ENCODE data around the gene NDUFC2. TPM values are rescaled to one million over a fixed set of nuclear protein-coding genes. Genes with fewer than 3 reads are reported as not detected.

Gene NDUFC2
- total and polyA plus RNA-seq, 2 of the 13 experiments (the other 11 are each of a cell fraction or from before 2014, with no cell fraction given), result 256 to 363 TPM

DNA sequence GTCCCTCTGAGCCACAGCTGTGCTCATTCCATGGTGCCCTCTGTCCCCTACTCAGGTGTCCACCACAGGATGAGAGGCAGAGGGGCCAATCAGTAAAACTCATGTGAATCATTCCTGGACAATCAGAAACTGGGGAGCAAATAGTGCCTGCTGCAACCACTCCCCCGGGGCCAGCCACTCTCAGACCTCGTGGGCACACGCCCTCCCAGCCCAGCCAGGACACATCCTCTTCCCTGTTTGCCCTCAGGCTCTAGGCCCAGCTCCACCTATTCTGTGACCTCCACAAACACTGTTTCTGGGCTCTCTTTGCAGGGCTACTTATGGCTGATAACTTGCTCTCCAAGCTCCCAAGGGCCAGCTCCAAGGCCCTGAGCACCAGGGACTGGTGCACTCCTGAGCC, 42.6 kb downstream of the NDUFC2 start (continued):
- TF ChIP-seq, protein P1, sequence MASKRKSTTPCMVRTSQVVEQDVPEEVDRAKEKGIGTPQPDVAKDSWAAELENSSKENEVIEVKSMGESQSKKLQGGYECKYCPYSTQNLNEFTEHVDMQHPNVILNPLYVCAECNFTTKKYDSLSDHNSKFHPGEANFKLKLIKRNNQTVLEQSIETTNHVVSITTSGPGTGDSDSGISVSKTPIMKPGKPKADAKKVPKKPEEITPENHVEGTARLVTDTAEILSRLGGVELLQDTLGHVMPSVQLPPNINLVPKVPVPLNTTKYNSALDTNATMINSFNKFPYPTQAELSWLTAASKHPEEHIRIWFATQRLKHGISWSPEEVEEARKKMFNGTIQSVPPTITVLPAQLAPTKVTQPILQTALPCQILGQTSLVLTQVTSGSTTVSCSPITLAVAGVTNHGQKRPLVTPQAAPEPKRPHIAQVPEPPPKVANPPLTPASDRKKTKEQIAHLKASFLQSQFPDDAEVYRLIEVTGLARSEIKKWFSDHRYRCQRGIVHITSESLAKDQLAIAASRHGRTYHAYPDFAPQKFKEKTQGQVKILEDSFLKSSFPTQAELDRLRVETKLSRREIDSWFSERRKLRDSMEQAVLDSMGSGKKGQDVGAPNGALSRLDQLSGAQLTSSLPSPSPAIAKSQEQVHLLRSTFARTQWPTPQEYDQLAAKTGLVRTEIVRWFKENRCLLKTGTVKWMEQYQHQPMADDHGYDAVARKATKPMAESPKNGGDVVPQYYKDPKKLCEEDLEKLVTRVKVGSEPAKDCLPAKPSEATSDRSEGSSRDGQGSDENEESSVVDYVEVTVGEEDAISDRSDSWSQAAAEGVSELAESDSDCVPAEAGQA (IDR thresholded peaks at IDR 0.05; ENCODE audit: low read depth), result no peak
- TF ChIP-seq, protein P1 (CRISPR knock-in tag; IDR thresholded peaks at IDR 0.05; ENCODE audit: borderline replicate concordance), result no peak
- TF ChIP-seq, protein P2, sequence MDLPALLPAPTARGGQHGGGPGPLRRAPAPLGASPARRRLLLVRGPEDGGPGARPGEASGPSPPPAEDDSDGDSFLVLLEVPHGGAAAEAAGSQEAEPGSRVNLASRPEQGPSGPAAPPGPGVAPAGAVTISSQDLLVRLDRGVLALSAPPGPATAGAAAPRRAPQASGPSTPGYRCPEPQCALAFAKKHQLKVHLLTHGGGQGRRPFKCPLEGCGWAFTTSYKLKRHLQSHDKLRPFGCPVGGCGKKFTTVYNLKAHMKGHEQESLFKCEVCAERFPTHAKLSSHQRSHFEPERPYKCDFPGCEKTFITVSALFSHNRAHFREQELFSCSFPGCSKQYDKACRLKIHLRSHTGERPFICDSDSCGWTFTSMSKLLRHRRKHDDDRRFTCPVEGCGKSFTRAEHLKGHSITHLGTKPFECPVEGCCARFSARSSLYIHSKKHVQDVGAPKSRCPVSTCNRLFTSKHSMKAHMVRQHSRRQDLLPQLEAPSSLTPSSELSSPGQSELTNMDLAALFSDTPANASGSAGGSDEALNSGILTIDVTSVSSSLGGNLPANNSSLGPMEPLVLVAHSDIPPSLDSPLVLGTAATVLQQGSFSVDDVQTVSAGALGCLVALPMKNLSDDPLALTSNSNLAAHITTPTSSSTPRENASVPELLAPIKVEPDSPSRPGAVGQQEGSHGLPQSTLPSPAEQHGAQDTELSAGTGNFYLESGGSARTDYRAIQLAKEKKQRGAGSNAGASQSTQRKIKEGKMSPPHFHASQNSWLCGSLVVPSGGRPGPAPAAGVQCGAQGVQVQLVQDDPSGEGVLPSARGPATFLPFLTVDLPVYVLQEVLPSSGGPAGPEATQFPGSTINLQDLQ (CRISPR knock-in tag; IDR thresholded peaks at IDR 0.05), result no peak
- no peak for TF ChIP-seq IKZF4 (CRISPR knock-in tag; IDR thresholded peaks at IDR 0.05; ENCODE audit: borderline replicate concordance, low read depth, not compliant biosample characterization)
- TF ChIP-seq ZKSCAN5 (CRISPR knock-in tag; IDR thresholded peaks at IDR 0.05), result no peak
- no peak for TF ChIP-seq FOXM1 (CRISPR knock-in tag; IDR thresholded peaks at IDR 0.05)
- TF ChIP-seq ZNF781 (CRISPR knock-in tag; IDR thresholded peaks at IDR 0.05; ENCODE audit: borderline replicate concordance, not compliant biosample characterization), result no peak
- no peak for TF ChIP-seq GFI1 (CRISPR knock-in tag; IDR thresholded peaks at IDR 0.05; ENCODE audit: borderline replicate concordance)
- TF ChIP-seq YEATS2 (CRISPR knock-in tag; IDR thresholded peaks at IDR 0.05; ENCODE audit: borderline replicate concordance), result no peak
- TF ChIP-seq KDM2A (CRISPR knock-in tag; IDR thresholded peaks at IDR 0.05; ENCODE audit: borderline replicate concordance, low read depth), result no peak
- TF ChIP-seq MAF1 (CRISPR knock-in tag; IDR thresholded peaks at IDR 0.05; ENCODE audit: borderline replicate concordance), result no peak
- no peak for TF ChIP-seq PITX1 (CRISPR knock-in tag; IDR thresholded peaks at IDR 0.05)
- TF ChIP-seq TMF1 (CRISPR knock-in tag; IDR thresholded peaks at IDR 0.05; ENCODE audit: low read depth), result no peak
- no peak for TF ChIP-seq ZNF205 (CRISPR knock-in tag; IDR thresholded peaks at IDR 0.05)
- TF ChIP-seq ZC3H4 (CRISPR knock-in tag; IDR thresholded peaks at IDR 0.05; ENCODE audit: borderline replicate concordance), result no peak
- no peak for TF ChIP-seq ZFP82 (CRISPR knock-in tag; IDR thresholded peaks at IDR 0.05; ENCODE audit: borderline replicate concordance)
- no peak for TF ChIP-seq ZSCAN12 (CRISPR knock-in tag; IDR thresholded peaks at IDR 0.05)
- TF ChIP-seq NFE2 (CRISPR knock-in tag; IDR thresholded peaks at IDR 0.05), result no peak
- no peak for TF ChIP-seq RFXAP (CRISPR knock-in tag; IDR thresholded peaks at IDR 0.05; ENCODE audit: borderline replicate concordance)
- no peak for TF ChIP-seq MZF1 (CRISPR knock-in tag; IDR thresholded peaks at IDR 0.05; ENCODE audit: borderline replicate concordance)
- no peak for TF ChIP-seq ZNF709 (CRISPR knock-in tag; IDR thresholded peaks at IDR 0.05)
- TF ChIP-seq, protein P3, sequence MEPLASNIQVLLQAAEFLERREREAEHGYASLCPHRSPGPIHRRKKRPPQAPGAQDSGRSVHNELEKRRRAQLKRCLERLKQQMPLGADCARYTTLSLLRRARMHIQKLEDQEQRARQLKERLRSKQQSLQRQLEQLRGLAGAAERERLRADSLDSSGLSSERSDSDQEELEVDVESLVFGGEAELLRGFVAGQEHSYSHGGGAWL (CRISPR knock-in tag; IDR thresholded peaks at IDR 0.05), result no peak
- TF ChIP-seq ZNF777 (CRISPR knock-in tag; IDR thresholded peaks at IDR 0.05), result no peak
